ENCODE results near the gene CABS1.

CABS1 gene

DNA sequence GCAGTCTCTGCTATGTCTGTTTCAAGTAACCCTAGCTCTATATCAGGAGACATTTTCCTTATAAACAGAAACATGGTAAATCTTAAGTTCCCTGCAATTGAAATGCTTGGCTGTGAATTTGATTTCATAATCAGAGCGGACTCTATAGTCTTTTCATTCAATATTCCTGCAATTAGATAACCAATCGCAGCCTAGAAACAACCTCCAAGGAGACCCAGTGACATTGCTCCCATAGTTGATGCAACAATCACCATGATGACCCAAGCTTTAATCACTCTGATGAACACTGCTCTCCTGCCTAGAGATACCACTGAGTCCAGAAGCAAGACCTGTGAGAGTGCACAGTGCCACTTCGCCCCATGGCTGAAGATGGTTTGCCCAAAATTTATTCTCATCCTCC is at the start of gene CABS1:
CABS1 (plus strand) TSS at position 301 of the 400 bp plus-strand sequence; CDS start at position 360, 59 bp downstream.
- DNase-seq (ENCODE audit: low read depth, low spot score), result no peak

DNA sequence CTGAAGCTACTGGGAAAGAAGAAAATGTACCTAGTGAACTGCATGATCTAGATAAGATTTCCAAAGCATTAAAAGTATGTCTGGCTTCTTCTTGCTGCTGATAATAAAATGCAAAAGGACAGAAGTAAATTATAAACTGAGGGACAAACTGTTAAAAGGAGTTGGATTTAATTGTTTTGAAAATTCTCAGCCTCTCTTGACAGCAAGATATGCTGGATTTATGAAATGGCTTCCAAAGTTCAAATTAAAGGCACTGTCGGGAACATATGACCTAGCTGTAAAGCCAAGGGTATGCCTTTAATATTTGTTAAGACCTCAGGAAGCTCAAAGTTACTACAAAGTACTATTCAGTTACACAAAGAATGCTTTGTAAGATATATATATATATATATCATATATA is 46.1 kb upstream of the CABS1 start:
- no peak for DNase-seq (ENCODE audit: low read depth, low spot score)

DNA sequence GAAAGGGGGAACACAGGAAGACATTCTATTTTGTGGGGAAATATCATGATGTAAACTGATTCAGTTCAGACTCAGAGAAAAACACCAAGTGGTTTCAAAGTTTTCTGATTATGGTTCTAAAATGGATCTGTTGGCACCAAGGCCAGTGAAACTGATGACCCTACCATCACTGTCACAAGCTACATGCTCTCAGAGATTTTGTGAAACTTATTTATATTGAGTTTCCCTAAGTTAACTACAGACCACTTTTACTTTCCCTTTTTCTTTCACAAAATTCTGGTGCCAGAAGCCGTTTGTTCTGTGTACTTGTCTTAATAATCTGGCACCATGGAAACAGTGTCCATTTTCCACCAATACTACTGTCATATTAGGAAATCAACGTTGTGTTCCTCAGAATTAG is 43.4 kb upstream of the CABS1 start:
- DNase-seq (ENCODE audit: low read depth, low spot score), result no peak

GRCh38 chr4:70297576-70297975 is 37.2 kb upstream of the CABS1 start:
- no peak for DNase-seq (ENCODE audit: low read depth, low spot score)

- no peak for DNase-seq (ENCODE audit: low read depth, low spot score)
Observed at GRCh38 chr4:70298051-70298450, 36.7 kb upstream of the CABS1 start.

- no peak for DNase-seq (ENCODE audit: low read depth, low spot score)
Observed at GRCh38 chr4:70299643-70300042, 35.1 kb upstream of the CABS1 start.

- DNase-seq (ENCODE audit: low read depth, low spot score), result no peak
Observed at GRCh38 chr4:70300215-70300614, 34.6 kb upstream of the CABS1 start.

- DNase-seq (ENCODE audit: low read depth, low spot score), result no peak
Observed at GRCh38 chr4:70303090-70303489, 31.7 kb upstream of the CABS1 start.

DNA sequence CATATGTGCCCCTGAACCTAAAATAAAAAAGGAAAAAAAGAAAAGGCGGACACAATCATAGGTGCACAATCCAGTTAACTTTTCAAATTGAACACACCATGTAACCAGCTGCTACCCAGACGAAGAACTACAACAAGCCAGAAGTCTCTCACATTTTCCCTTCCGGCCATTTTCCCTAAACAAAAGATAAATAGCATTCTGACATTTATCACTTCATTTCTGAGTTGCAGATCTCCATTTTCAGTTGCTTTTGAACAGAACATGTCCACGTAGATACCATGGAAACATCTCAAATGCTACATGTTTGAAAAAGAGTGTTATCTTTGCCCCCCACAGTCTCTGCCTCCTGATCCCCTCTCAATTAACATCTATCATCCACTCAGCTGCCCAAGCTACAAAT is 29.2 kb upstream of the CABS1 start:
- DNase-seq (ENCODE audit: low read depth, low spot score), result no peak

GRCh38 chr4:70306076-70306475 is 28.7 kb upstream of the CABS1 start:
- no peak for DNase-seq (ENCODE audit: low read depth, low spot score)

GRCh38 chr4:70313736-70314135 is 21.0 kb upstream of the CABS1 start:
- DNase-seq (ENCODE audit: low read depth, low spot score), result no peak

DNA sequence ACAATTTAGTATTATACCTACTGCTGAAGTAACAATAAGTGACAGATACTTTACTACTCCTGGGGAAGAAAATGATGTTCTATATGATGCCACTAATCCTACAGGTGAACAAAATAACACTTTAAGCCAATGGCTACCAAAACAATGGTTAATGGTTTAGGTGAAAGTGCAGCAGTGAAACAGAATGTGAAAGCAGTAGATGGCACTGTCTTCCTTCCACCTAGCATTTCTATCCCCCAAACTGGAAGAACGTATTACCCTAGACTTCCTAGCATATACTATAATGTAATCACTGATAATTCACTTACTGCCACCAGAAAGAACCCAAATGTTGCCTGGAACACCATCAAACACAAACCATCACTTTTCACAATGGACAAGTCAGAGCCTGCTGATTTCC is 18.9 kb upstream of the CABS1 start:
- no peak for DNase-seq (ENCODE audit: low read depth, low spot score)

DNA sequence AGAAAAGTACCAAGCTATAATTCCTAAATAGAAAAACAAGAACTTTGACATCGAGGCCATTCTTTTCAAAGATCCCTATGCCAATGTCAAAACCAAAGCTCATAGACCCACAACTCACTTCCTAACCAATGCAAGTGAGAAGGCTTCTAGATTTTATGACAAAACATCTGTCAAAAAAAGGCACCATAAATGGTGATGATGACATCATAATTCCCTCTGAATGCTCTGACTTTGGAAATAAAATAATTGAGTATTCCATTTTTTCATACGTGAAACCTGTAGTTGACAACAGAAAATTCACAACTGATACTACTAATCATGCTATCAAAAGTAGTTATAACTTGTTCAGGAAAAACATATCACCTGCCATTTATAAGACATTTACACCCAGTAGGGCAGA is 8.7 kb upstream of the CABS1 start:
- DNase-seq (ENCODE audit: low read depth, low spot score), result no peak

DNA sequence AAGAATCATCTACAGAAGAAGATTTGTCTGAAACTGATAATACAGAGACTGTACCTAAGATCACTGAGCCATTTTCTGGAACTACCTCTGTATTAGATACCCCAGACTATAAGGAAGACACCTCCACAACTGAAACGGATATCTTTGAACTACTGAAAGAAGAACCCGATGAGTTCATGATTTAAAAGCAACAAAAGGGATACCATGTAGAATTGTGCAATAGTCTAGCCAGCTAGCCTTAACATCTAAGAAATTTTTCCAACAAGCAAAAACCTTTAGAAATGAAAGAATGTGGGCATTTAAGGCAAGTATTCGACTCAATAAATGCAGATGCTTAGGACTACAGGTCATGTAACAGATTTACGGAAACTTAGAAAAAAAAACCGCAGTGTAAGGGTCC is 1.3 kb downstream of the CABS1 start:
- DNase-seq (ENCODE audit: low read depth, low spot score), result no peak

- no peak for DNase-seq (ENCODE audit: low read depth, low spot score)
Observed at GRCh38 chr4:70337886-70338420, 3.2 kb downstream of the CABS1 start.

DNA sequence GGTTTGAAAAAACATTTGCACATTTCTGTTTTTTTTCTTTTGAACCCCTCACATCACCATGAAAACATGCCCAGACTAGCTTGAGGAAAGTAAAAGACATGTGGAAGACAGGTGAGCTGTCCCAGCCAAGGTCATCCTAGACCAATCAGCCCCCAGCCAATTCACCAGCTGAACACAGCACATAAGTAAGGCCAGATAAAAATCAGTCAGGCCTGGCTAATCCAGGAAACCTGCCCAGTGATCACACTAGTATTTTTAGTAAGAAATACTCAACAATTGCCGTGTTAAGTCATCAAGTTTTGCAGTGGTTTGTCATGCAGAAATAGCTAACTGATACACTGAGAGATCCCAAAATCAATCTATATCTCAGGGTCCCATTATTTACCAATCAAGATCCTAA is 21.4 kb downstream of the CABS1 start:
- no peak for DNase-seq (ENCODE audit: low read depth, low spot score)

DNA sequence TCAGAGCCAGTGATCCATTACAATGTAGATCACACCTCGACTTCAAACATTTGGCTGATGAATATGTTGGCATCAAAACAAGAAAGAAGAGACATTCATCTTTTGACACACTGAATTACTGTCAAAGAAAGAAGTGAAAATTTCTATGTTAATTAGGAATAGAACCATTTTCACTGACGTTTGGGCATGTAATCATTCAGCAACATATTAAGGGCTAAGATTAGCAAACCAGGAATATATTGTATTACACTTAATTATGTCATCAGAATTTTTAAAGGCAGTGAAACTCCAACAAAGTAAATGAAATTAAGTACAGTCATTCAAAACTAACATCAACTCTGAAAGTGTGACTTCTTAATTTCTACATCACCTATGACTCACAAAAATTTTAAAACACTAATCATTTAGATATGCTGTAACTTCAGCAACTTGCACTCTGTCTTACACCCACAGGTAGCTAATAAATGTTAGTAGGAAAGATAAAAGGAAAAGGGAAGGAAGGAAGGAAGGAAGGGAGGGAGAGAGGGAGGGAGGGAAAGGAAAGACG is 24.4 kb downstream of the CABS1 start:
- DNase-seq (ENCODE audit: low read depth, low spot score), result no peak

DNA sequence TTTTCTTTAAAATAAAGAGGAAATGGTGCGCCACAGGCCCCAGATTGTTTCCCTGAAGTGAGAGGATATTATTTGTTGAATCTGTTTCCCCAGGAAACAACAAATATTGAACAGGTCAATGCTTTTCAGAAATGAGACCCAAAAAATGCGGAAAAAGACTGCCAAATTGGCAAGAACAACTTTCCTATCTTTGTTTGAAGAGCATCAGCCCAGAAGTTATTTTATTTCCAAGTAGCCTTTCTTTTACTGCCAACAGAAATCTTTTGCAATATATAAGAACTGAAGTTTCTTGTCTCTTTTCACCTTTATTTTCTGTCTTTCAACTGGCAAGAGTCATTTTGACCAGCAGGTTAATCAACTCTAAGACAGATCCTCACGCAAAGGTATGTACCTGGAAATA is 25.7 kb downstream of the CABS1 start, which contains the start of gene SMR3A:
SMR3A (plus strand) TSS at position 301 of the 400 bp plus-strand sequence. CDS start 1,356 bp downstream, outside the sequence.
- no peak for DNase-seq (ENCODE audit: low read depth, low spot score)

GRCh38 chr4:70364002-70364401 is 29.2 kb downstream of the CABS1 start:
- DNase-seq (ENCODE audit: low read depth, low spot score), result no peak

- DNase-seq (ENCODE audit: low read depth, low spot score), result no peak
Observed at GRCh38 chr4:70365479-70365878, 30.7 kb downstream of the CABS1 start.

- DNase-seq (ENCODE audit: low read depth, low spot score), result no peak
Observed at GRCh38 chr4:70367813-70368212, 33.0 kb downstream of the CABS1 start.

DNA sequence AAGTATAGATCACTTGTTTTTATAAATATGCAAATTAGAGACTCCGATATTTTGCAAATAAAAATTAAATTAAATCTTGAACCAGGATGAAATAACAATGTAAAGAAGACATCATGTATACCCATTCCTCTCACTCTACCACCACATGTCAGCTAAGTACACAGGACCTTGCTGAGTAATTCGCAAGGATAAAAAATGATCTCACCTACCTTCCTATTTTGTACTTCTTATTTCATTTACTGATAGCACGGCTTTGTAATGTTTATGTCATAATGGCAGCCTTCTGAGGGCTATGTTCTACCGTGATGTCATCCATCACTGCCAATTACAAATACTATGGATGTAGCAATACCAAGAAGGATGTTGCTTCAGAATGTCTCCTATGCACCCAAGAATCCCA is 37.2 kb downstream of the CABS1 start:
- no peak for DNase-seq (ENCODE audit: low read depth, low spot score)

- DNase-seq (ENCODE audit: low read depth, low spot score), result no peak
Observed at GRCh38 chr4:70372760-70373159, 38.0 kb downstream of the CABS1 start.

DNA sequence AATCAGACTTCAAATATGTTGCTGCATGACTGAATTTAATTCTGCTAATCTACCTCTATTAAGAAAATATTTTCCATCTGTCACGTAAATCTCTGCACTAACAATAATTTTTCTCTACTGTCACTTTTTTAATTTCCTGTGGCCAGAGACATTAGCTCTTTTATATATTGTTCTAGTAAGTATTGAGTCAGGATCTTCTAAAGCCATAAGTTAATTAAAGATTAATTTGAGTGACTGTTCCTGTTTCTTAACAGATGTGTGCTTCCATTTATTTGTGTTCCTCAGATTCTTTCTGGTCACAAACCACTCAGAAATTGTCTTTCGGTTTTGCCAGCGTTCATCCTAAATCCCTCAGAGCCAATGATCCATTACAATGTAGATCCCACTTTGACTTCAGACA is 45.8 kb downstream of the CABS1 start:
- DNase-seq (ENCODE audit: low read depth, low spot score), result no peak
